Measurements from ENCODE around the gene PRKAA2. TPM values are rescaled to one million over a fixed set of nuclear protein-coding genes. Genes with fewer than 3 reads are reported as not detected.

PRKAA2 gene
- total and polyA plus RNA-seq, 2 donors (not counting 3 experiments of a cell fraction or from before 2014, with no cell fraction given) = 0.32 to 1.2 TPM

- Histone ChIP-seq H3K27me3 (ENCODE audit: control insufficient read depth in 2 of 2, insufficient read depth in 2 of 2, low read length in 2 of 2) (no peaks in the 10 kb centered on the region), H4K20me1 (replicated peaks; ENCODE audit: control insufficient read depth, extremely low read depth, insufficient read depth, low read length) (no peaks in the 10 kb centered on the region), H3K36me3 (ENCODE audit: control insufficient read depth in 2 of 2, extremely low read depth in 1 of 2, insufficient read depth in 2 of 2, low read length in 2 of 2) (no peaks in the 10 kb centered on the region), H3K27ac (ENCODE audit: insufficient read depth, low read depth, low read length) (no peak overlapping the region), H3K4me1 (ENCODE audit: control insufficient read depth, extremely low read depth, insufficient read depth, low read length) (no peaks in the 10 kb centered on the region), H3K79me2 (ENCODE audit: control insufficient read depth, insufficient read depth, low read length) (no peaks in the 10 kb centered on the region), H3K4me3 (replicated peaks in 1 of 3; ENCODE audit: insufficient read depth in 1 of 3, low read depth in 1 of 3, low read length in 3 of 3) (no peak overlapping the region), H3K4me2 (ENCODE audit: insufficient read depth, low read length) (no peak overlapping the region), H3K9ac (replicated peaks; ENCODE audit: extremely low read depth, insufficient read depth, low read length) (no peak overlapping the region), H3K9me3 (replicated peaks; ENCODE audit: control insufficient read depth, insufficient read depth, low read length) (no peaks in the 10 kb centered on the region), H2AFZ (ENCODE audit: low read depth, low read length) (no peak overlapping the region), H3K9me1 (replicated peaks; ENCODE audit: control insufficient read depth, extremely low read depth, insufficient read depth, low read length) (no peaks in the 10 kb centered on the region)
- no peak for DNase-seq (ENCODE audit: low read depth, low spot score)
- BruUV-seq (replicated peaks) = no TSS peak
- dilution Hi-C loops (cut with MboI; ENCODE audit: extremely low pct_ligation_motif_present, low sequenced_read_pairs) = no loop called here
- FAIRE-seq = no peak
- ChIA-PET CTCF (no interaction called here), POLR2A (no interaction called here)
- TF ChIP-seq POLR2AphosphoS5 (IDR thresholded peaks at IDR 0.05; ENCODE audit: insufficient read depth, low read depth, low read length) = no peak
- TF ChIP-seq CTCF (IDR thresholded peaks at IDR 0.05; ENCODE audit: extremely low read depth in 1 of 2, insufficient read depth in 1 of 2, low read depth in 1 of 2, low read length in 2 of 2) = no peak
- no peak for TF ChIP-seq JUN (IDR thresholded peaks at IDR 0.05; ENCODE audit: borderline replicate concordance, insufficient read depth, insufficient read length, low read depth)
- TF ChIP-seq POLR2A (IDR thresholded peaks at IDR 0.05; ENCODE audit: low read depth, low read length) = no peak
- TF ChIP-seq EZH2 (IDR thresholded peaks at IDR 0.05; ENCODE audit: borderline replicate concordance, low read depth, low read length, severe bottlenecking) = no peak
- no peak for TF ChIP-seq GATA2 (IDR thresholded peaks at IDR 0.05; ENCODE audit: insufficient read depth, insufficient read length, low read depth, low read length)
- TF ChIP-seq MYC (IDR thresholded peaks at IDR 0.05; ENCODE audit: low read depth, low read length) = no peak
- TF ChIP-seq MAX (IDR thresholded peaks at IDR 0.05; ENCODE audit: insufficient read depth, insufficient read length) = no peak
- no peak for TF ChIP-seq FOS (IDR thresholded peaks at IDR 0.05; ENCODE audit: borderline replicate concordance, insufficient read depth, low read length)
- intact Hi-C loops (cut with micrococcal nuclease) = no loop called here
These were observed 13.2 kb upstream of the PRKAA2 start for GRCh38 chr1:56631901-56632300.
